ENCODE results near the gene ADAMTSL3. TPM values are rescaled to one million over a fixed set of nuclear protein-coding genes. Genes with fewer than 3 reads are reported as not detected.

The ADAMTSL3 gene
- total RNA-seq, 2 experiments from 2014 or later, result not detected

GRCh38 chr15:83733691-83734090, 79.8 kb downstream of the ADAMTSL3 start:
- Mint-ChIP-seq H3K9me3 (peaks cover 3% of the 10 kb centered on the region), H3K27ac (no peak overlapping the region), H3K4me1 (ENCODE audit: low read depth) (no peaks in the 10 kb centered on the region), H3K27me3 (peaks cover 46% of the 10 kb centered on the region), H3K4me3 (no peak overlapping the region), H3K36me3 (ENCODE audit: low read depth) (no peaks in the 10 kb centered on the region)
- CTCF ChIA-PET, result interaction anchor here (0.5 kb wide), 1 partner anchor 15 kb away, joined by 3 read pairs; no protein-coding TSS in a partner anchor
- Histone ChIP-seq H3K4me1 (ENCODE audit: insufficient read depth, low read length) (no peaks in the 10 kb centered on the region), H3K36me3 (ENCODE audit: insufficient read depth, low read length) (no peaks in the 10 kb centered on the region), H3K9me3 (ENCODE audit: control insufficient read depth in 1 of 2, insufficient read depth in 1 of 2, low read length in 2 of 2) (no peaks in the 10 kb centered on the region), H3K27me3 (ENCODE audit: control insufficient read depth in 1 of 2, insufficient read depth in 2 of 2, low read length in 2 of 2) (no peaks in the 10 kb centered on the region), H3K4me3 (ENCODE audit: low read length) (no peak overlapping the region), H3K27ac (ENCODE audit: low read depth in 1 of 2, low read length in 2 of 2) (no peak overlapping the region)
- no peak for TF ChIP-seq CTCF (IDR thresholded peaks at IDR 0.05)
- POLR2A ChIA-PET, result no interaction called here
- no peak for ATAC-seq (ENCODE audit: poor library complexity)
- intact Hi-C loops (cut with DNase I, micrococcal nuclease), result no loop called here
- DNase-seq, result no peak

GRCh38 chr15:83734487-83734886, 80.6 kb downstream of the ADAMTSL3 start:
- no peak overlapping the region for H3K27ac Mint-ChIP-seq
- no peaks in the 10 kb centered on the region for H3K36me3 Mint-ChIP-seq (ENCODE audit: low read depth)
- H3K4me1 Mint-ChIP-seq (ENCODE audit: low read depth), result no peaks in the 10 kb centered on the region
- Histone ChIP-seq H3K36me3 (ENCODE audit: insufficient read depth, low read length) (no peaks in the 10 kb centered on the region), H3K9me3 (ENCODE audit: control insufficient read depth in 1 of 2, insufficient read depth in 1 of 2, low read length in 2 of 2) (no peaks in the 10 kb centered on the region), H3K4me1 (ENCODE audit: insufficient read depth, low read length) (no peaks in the 10 kb centered on the region), H3K4me3 (ENCODE audit: low read length) (no peak overlapping the region), H3K27ac (ENCODE audit: low read depth in 1 of 2, low read length in 2 of 2) (no peak overlapping the region), H3K27me3 (ENCODE audit: control insufficient read depth in 1 of 2, insufficient read depth in 2 of 2, low read length in 2 of 2) (peaks cover 0 to under 1% of the 10 kb centered on the region in 2 experiments)
- ChIA-PET CTCF (no interaction called here), POLR2A (no interaction called here)
- DNase-seq, result no peak
- no peak for TF ChIP-seq CTCF (IDR thresholded peaks at IDR 0.05)
- intact Hi-C loops (cut with DNase I, micrococcal nuclease), result no loop called here
- peaks cover 3% of the 10 kb centered on the region for H3K9me3 Mint-ChIP-seq
- no peak overlapping the region for H3K4me3 Mint-ChIP-seq
- no peak for ATAC-seq (ENCODE audit: poor library complexity)
- H3K27me3 Mint-ChIP-seq, result peaks cover 38% of the 10 kb centered on the region

- POLR2A ChIA-PET, result no interaction called here
- intact Hi-C loops (cut with DNase I, micrococcal nuclease), result no loop called here
Measured at GRCh38 chr15:83739629-83740028, 85.7 kb downstream of the ADAMTSL3 start.

More at GRCh38 chr15:83739629-83740028, 85.7 kb downstream of the ADAMTSL3 start:
- CTCF ChIA-PET, result no interaction called here
- no peak for TF ChIP-seq CTCF (IDR thresholded peaks at IDR 0.05)
- Mint-ChIP-seq H3K9me3 (peaks cover 3% of the 10 kb centered on the region), H3K36me3 (ENCODE audit: low read depth) (no peaks in the 10 kb centered on the region), H3K4me1 (ENCODE audit: low read depth) (no peaks in the 10 kb centered on the region), H3K27ac (no peak overlapping the region), H3K4me3 (no peak overlapping the region), H3K27me3 (peaks cover 16% of the 10 kb centered on the region)
- no peaks in the 10 kb centered on the region for H3K36me3 ChIP-seq (ENCODE audit: insufficient read depth, low read length)
- H3K27me3 ChIP-seq (ENCODE audit: control insufficient read depth in 1 of 2, insufficient read depth in 2 of 2, low read length in 2 of 2), result peaks cover 0 to 5% of the 10 kb centered on the region in 2 experiments
- ATAC-seq (ENCODE audit: poor library complexity) (no peak), DNase-seq (no peak)
- H3K27ac ChIP-seq (ENCODE audit: low read depth in 1 of 2, low read length in 2 of 2), result no peak overlapping the region
- peaks cover 0 to under 1% of the 10 kb centered on the region in 2 experiments for H3K9me3 ChIP-seq (ENCODE audit: control insufficient read depth in 1 of 2, insufficient read depth in 1 of 2, low read length in 2 of 2)
- H3K4me3 ChIP-seq (ENCODE audit: low read length), result no peak overlapping the region
- H3K4me1 ChIP-seq (ENCODE audit: insufficient read depth, low read length), result no peaks in the 10 kb centered on the region
